ENCODE results near the gene EHMT2.
"Not testable (repeated sequence)": the region's sequence is repeated elsewhere in the genome, so short reads cannot be mapped to it uniquely, and the experiment has no call there.

Gene EHMT2

GRCh38 chr6:31940256-31940664 lies 42.8 kb upstream of the EHMT2 start:
- no peak for DNase-seq (ENCODE audit: low spot score)
- Histone ChIP-seq H3K4me3 (no peak overlapping the region), H3K27ac (no peak overlapping the region)
- TF ChIP-seq, protein P1, sequence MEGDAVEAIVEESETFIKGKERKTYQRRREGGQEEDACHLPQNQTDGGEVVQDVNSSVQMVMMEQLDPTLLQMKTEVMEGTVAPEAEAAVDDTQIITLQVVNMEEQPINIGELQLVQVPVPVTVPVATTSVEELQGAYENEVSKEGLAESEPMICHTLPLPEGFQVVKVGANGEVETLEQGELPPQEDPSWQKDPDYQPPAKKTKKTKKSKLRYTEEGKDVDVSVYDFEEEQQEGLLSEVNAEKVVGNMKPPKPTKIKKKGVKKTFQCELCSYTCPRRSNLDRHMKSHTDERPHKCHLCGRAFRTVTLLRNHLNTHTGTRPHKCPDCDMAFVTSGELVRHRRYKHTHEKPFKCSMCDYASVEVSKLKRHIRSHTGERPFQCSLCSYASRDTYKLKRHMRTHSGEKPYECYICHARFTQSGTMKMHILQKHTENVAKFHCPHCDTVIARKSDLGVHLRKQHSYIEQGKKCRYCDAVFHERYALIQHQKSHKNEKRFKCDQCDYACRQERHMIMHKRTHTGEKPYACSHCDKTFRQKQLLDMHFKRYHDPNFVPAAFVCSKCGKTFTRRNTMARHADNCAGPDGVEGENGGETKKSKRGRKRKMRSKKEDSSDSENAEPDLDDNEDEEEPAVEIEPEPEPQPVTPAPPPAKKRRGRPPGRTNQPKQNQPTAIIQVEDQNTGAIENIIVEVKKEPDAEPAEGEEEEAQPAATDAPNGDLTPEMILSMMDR (IDR thresholded peaks at IDR 0.05): no peak

DNA sequence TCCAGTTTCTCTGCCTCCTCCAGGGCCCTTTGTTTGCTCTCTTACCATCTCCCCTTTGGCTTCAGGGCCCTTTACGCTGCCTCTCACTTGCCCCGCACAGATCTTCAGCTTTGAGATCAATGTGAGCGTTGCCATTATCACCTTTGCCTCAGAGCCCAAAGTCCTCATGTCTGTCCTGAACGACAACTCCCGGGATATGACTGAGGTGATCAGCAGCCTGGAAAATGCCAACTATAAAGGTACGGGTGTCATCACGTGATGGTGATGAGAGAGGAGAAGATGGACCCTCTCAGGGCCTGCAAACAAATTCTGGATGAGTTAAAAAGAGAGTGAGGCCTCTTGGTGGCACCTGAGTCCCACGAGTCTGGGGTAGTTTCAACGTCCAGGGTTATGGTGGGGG lies 38.3 kb upstream of the EHMT2 start:
- Histone ChIP-seq H3K27ac (no peak overlapping the region), H3K4me3 (no peak overlapping the region)
- DNase-seq (ENCODE audit: low spot score): no peak
- TF ChIP-seq, protein P1 (IDR thresholded peaks at IDR 0.05): no peak

GRCh38 chr6:31935021-31935420 lies 37.5 kb upstream of the EHMT2 start:
- DNase-seq (ENCODE audit: low spot score): no peak
- H3K4me3 ChIP-seq: no peak overlapping the region
- H3K27ac ChIP-seq: no peak overlapping the region
- TF ChIP-seq, protein P1 (IDR thresholded peaks at IDR 0.05): no peak

DNA sequence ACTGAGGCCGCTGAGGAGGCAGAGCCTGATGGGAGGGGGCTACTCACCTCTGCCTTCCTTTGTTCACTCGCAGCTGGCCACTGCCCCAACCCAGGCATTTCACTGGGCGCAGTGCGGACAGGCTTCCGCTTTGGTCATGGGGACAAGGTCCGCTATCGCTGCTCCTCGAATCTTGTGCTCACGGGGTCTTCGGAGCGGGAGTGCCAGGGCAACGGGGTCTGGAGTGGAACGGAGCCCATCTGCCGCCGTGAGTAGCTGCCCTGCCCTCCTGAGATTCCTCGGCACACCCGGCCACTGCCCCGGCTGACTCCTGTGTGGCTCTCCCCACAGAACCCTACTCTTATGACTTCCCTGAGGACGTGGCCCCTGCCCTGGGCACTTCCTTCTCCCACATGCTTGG lies 36.0 kb upstream of the EHMT2 start:
- TF ChIP-seq, protein P1 (IDR thresholded peaks at IDR 0.05): no peak
- no peak overlapping the region for H3K4me3 ChIP-seq
- no peak overlapping the region for H3K27ac ChIP-seq
- no peak for DNase-seq (ENCODE audit: low spot score)

GRCh38 chr6:31932137-31932536 lies 34.6 kb upstream of the EHMT2 start:
- H3K4me3 ChIP-seq; H3K27ac ChIP-seq; DNase-seq (ENCODE audit: low spot score): not testable (repeated sequence)

DNA sequence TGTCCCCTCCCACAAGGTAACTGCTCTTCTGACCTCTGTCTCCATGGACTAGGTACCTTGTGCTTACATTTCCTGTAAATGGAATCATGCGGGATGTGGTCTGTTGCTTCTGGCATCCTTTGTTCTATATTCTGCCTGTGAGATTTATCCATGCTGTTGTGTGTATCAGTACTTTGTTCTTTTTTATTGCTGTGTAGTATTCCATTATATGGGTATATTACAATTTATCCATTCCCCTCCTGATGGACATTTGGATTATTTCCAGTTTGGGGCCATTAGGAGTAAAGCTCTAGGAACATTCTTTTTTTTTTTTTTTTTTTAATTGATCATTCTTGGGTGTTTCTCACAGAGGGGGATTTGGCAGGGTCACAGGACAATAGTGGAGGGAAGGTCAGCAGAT lies 33.5 kb upstream of the EHMT2 start:
- Histone ChIP-seq H3K27ac (no peak overlapping the region), H3K4me3 (no peak overlapping the region)
- TF ChIP-seq, protein P1 (IDR thresholded peaks at IDR 0.05): no peak
- no peak for DNase-seq (ENCODE audit: low spot score)

DNA sequence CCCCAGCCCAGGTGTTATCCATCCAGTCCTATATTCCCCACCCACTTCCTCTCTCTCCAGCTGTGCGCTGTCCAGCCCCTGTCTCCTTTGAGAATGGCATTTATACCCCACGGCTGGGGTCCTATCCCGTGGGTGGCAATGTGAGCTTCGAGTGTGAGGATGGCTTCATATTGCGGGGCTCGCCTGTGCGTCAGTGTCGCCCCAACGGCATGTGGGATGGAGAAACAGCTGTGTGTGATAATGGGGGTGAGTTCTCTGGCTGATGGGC lies 31.1 kb upstream of the EHMT2 start:
- Histone ChIP-seq H3K27ac (no peak overlapping the region), H3K4me3 (peak overlapping the region; percentile 43)
- TF ChIP-seq, protein P1 (IDR thresholded peaks at IDR 0.05): no peak
- no peak for DNase-seq (ENCODE audit: low spot score)
